AG04449 (cell line): ENCODE data around the gene TCHP.
"Not testable (repeated sequence)": the region's sequence is repeated elsewhere in the genome, so short reads cannot be mapped to it uniquely, and the experiment has no call there.

ENCODE experiments used
- CTCF ChIA-PET: fragments of 350-600 bp; formaldehyde crosslinking; extraction: SDS; loops from one replicate; lab custom pipeline; 2021; ENCODE audit warnings: antibody characterized with exemption; lab: Yijun Ruan, JAX
- POLR2A ChIA-PET: fragments of 400-600, 350-600 bp; formaldehyde crosslinking; extraction: SDS; loops from one replicate; lab custom pipeline; 2020; ENCODE audit warnings: antibody characterized with exemption, inconsistent platforms; lab: Yijun Ruan, JAX
- DNase-seq: peaks from one replicate; pipeline ENCODE4 v3.0.0-alpha.2; 2010; ENCODE audit warnings: low read depth, low spot score
- H3K4me3 ChIP-seq: 2 replicates; pipeline ENCODE4 v1.5.1; 2011; ENCODE audit warnings: low read depth, mild to moderate bottlenecking, control low read depth, low read length
- CTCF ChIP-seq: IDR thresholded peaks from one replicate; pipeline ENCODE4 v1.5.1; 2011; ENCODE audit warnings: mild to moderate bottlenecking, moderate library complexity, low read length, control low read depth, inconsistent platforms; ENCODE audit not compliant: insufficient read depth; ENCODE audit errors: missing control alignments

Gene TCHP

GRCh38 chr12:109899783-109900751, at the start of gene TCHP:
Gene TCHP (plus strand): TSS chr12:109900274. CDS start chr12:109903027, 2,753 bp downstream.
- POLR2A ChIA-PET, result interaction anchor here (1.4 kb wide), 1 partner anchor 46 kb away, joined by 4 read pairs; no protein-coding TSS in a partner anchor
- peak; percentile 37 for DNase-seq
- H3K4me3 ChIP-seq, result peak within 1 kb of the TSS; percentile 76
- peak; percentile 59 for TF ChIP-seq CTCF
- CTCF ChIA-PET, result interaction anchor here (0.7 to 2.0 kb wide), 10 partner anchors 13 to 433 kb away, joined by 3 to 8 read pairs (median 5); no protein-coding TSS in a partner anchor

GRCh38 chr12:109850518-109850917, 49.6 kb upstream of the TCHP start:
- POLR2A ChIA-PET, DNase-seq, H3K4me3 ChIP-seq: not testable (repeated sequence)
- CTCF ChIA-PET, result interaction anchor here (0.7 to 14.6 kb wide), 6 partner anchors 7 to 250 kb away, joined by 3 to 275 read pairs (median 116); partner anchors contain the start of gene TRPV4

- no peak overlapping the region for H3K4me3 ChIP-seq
- no peak for TF ChIP-seq CTCF
- POLR2A ChIA-PET, result no interaction called here
- DNase-seq, result no peak
- CTCF ChIA-PET, result interaction anchor here (0.9 to 11.0 kb wide), 7 partner anchors 10 to 75 kb away, joined by 5 to 159 read pairs (median 41); no protein-coding TSS in a partner anchor
These were observed 44.7 kb upstream of the TCHP start for GRCh38 chr12:109855377-109855776.

GRCh38 chr12:109857715-109858114, 42.4 kb upstream of the TCHP start:
- DNase-seq, result no peak
- no peak overlapping the region for H3K4me3 ChIP-seq
- ChIA-PET CTCF (interaction anchor here (1.2 to 11.0 kb wide), 5 partner anchors 8 to 73 kb away, joined by 3 to 159 read pairs (median 57); partner anchors contain the start of gene TRPV4), POLR2A (no interaction called here)
- TF ChIP-seq CTCF, result no peak

GRCh38 chr12:109858764-109859163, 41.3 kb upstream of the TCHP start:
- TF ChIP-seq CTCF, result no peak
- CTCF ChIA-PET, result interaction anchor here (0.7 to 11.0 kb wide), 7 partner anchors 7 to 71 kb away, joined by 3 to 159 read pairs (median 7); no protein-coding TSS in a partner anchor
- DNase-seq, result no peak
- POLR2A ChIA-PET, result no interaction called here
- no peak overlapping the region for H3K4me3 ChIP-seq

GRCh38 chr12:109860977-109861376, 39.1 kb upstream of the TCHP start:
- no peak overlapping the region for H3K4me3 ChIP-seq
- POLR2A ChIA-PET, result no interaction called here
- no peak for TF ChIP-seq CTCF
- CTCF ChIA-PET, result interaction anchor here (1.1 to 5.8 kb wide), 4 partner anchors 8 to 55 kb away, joined by 3 to 57 read pairs (median 4); no protein-coding TSS in a partner anchor
- no peak for DNase-seq
